ENCODE data around the gene DLL4.

DNA sequence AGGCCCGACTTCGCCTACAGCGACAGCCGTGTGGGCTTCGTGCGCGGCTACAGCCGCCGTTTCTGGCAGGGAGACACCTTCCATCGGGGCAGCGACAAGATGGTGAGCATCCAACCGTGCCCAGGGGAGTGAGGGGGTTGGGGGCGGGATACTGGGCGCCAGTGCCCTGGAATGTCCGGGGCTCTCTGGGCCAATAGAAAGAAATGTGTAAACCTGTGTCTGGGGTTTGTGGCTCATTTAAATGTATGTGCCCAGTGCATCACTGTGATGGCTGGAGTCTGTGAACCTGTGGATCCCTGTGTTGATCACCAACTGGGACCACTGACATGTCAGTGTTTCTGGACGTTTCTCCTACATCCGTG, 24.6 kb downstream of the DLL4 start:
- TF ChIP-seq POLR2AphosphoS5 (IDR thresholded peaks at IDR 0.05): no peak
- TF ChIP-seq, protein P1, sequence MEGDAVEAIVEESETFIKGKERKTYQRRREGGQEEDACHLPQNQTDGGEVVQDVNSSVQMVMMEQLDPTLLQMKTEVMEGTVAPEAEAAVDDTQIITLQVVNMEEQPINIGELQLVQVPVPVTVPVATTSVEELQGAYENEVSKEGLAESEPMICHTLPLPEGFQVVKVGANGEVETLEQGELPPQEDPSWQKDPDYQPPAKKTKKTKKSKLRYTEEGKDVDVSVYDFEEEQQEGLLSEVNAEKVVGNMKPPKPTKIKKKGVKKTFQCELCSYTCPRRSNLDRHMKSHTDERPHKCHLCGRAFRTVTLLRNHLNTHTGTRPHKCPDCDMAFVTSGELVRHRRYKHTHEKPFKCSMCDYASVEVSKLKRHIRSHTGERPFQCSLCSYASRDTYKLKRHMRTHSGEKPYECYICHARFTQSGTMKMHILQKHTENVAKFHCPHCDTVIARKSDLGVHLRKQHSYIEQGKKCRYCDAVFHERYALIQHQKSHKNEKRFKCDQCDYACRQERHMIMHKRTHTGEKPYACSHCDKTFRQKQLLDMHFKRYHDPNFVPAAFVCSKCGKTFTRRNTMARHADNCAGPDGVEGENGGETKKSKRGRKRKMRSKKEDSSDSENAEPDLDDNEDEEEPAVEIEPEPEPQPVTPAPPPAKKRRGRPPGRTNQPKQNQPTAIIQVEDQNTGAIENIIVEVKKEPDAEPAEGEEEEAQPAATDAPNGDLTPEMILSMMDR (IDR thresholded peaks at IDR 0.05; ENCODE audit: poor library complexity, severe bottlenecking): no peak

Measured in neural cell (in vitro differentiated cells).